SK-N-SH (cell line): ENCODE results near the gene IL10RB.

Experiments used
- CTCF ChIP-seq: fragments of 200-600 bp; sonication (generic); IDR thresholded peaks from 2 replicates; pipeline ENCODE4 v1.6.1; 2017; ENCODE audit warnings: antibody characterized with exemption, mild to moderate bottlenecking, moderate library complexity
- GABPA ChIP-seq: IDR thresholded peaks from 2 replicates; pipeline ENCODE4 v1.4.0; 2012; ENCODE audit warnings: low read depth, mild to moderate bottlenecking
- GATA2 ChIP-seq: sonication (generic); formaldehyde crosslinking; IDR thresholded peaks from 2 replicates; pipeline ENCODE4 v1.5.0; 2020; ENCODE audit warnings: mild to moderate bottlenecking, missing genetic modification reagents
- POLR2AphosphoS5 ChIP-seq: IDR thresholded peaks from 2 replicates; pipeline ENCODE4 v1.6.1; 2012; ENCODE audit warnings: low read depth, low read length

GRCh38 chr21:33314111-33314510 is 47.9 kb downstream of the IL10RB start:
- TF ChIP-seq CTCF (no peak), GABPA (no peak), GATA2 (CRISPR knock-in tag) (no peak), POLR2AphosphoS5 (no peak)
